VCaP (cell line): ENCODE data around the gene WDFY4.

Experiments
- H3K27ac ChIP-seq: fragments of 450-650 bp; 2 replicates; pipeline ENCODE4 v1.5.1; 2017
- TF ChIP-seq, protein P1 (sequence below): fragments of 450-650 bp; conservative IDR thresholded peaks from 2 replicates; pipeline ENCODE4 v1.5.1; 2017; ENCODE audit warnings: mild to moderate bottlenecking, moderate library complexity

Gene WDFY4

GRCh38 chr10:48765527-48765926 lies 80.9 kb downstream of the WDFY4 start:
- TF ChIP-seq, protein P1, sequence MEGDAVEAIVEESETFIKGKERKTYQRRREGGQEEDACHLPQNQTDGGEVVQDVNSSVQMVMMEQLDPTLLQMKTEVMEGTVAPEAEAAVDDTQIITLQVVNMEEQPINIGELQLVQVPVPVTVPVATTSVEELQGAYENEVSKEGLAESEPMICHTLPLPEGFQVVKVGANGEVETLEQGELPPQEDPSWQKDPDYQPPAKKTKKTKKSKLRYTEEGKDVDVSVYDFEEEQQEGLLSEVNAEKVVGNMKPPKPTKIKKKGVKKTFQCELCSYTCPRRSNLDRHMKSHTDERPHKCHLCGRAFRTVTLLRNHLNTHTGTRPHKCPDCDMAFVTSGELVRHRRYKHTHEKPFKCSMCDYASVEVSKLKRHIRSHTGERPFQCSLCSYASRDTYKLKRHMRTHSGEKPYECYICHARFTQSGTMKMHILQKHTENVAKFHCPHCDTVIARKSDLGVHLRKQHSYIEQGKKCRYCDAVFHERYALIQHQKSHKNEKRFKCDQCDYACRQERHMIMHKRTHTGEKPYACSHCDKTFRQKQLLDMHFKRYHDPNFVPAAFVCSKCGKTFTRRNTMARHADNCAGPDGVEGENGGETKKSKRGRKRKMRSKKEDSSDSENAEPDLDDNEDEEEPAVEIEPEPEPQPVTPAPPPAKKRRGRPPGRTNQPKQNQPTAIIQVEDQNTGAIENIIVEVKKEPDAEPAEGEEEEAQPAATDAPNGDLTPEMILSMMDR = no peak
- no peak overlapping the region for H3K27ac ChIP-seq

GRCh38 chr10:48767373-48768143 lies 82.9 kb downstream of the WDFY4 start:
- H3K27ac ChIP-seq = no peak overlapping the region
- TF ChIP-seq, protein P1 = no peak

- TF ChIP-seq, protein P1 = no peak
- H3K27ac ChIP-seq = no peak overlapping the region
Measured at GRCh38 chr10:48768144-48768766, 83.6 kb downstream of the WDFY4 start.

DNA sequence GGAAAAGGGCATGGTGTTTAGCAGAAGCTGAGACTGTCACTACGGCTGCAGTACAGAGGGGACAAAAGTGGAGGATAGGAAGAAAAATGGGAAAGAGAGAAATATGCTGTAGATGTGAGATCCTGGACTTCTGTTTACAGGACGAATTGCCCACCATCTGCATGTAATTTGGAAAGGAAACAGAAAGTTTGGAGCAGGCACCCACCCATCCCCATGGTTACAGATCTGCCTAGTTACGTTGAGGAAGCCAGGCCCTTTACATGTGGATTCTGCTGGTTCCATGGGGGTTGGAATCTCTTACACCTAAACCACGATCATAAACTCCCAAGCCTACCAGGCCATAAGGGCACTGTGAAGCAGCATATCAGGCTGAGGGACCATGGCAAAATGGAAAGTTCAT lies 84.3 kb downstream of the WDFY4 start:
- TF ChIP-seq, protein P1 = no peak
- no peak overlapping the region for H3K27ac ChIP-seq

GRCh38 chr10:48769706-48770435 lies 85.2 kb downstream of the WDFY4 start:
- TF ChIP-seq, protein P1 = no peak
- no peak overlapping the region for H3K27ac ChIP-seq

GRCh38 chr10:48770561-48771089 lies 86.0 kb downstream of the WDFY4 start:
- H3K27ac ChIP-seq = no peak overlapping the region
- TF ChIP-seq, protein P1 = no peak

DNA sequence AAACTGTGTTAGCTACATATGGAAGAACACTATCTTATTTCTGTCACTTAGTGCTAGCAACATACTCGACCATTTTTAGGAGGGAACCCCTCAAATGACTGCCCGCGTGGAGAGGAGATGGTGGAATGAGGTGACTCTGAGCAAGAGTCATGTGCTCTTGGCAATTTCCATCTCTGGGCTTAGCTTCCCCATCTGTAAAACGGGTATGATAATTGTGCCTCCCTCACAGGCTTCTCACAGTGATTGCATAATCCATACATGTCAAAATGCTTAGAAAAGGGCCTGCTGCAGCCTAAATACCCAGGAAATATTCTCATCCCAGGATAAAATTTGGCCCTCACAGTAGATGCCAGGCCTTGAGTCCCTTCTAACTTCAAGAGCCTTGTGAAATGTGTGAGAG lies 86.6 kb downstream of the WDFY4 start:
- TF ChIP-seq, protein P1 = no peak
- H3K27ac ChIP-seq = no peak overlapping the region
